ENCODE data around the gene ZNF580. TPM values are rescaled to one million over a fixed set of nuclear protein-coding genes. Genes with fewer than 3 reads are reported as not detected.

Gene ZNF580
- total RNA-seq, 4 donors from 2014 or later, result 15.0 to 27.9 (median 22.3) TPM

DNA sequence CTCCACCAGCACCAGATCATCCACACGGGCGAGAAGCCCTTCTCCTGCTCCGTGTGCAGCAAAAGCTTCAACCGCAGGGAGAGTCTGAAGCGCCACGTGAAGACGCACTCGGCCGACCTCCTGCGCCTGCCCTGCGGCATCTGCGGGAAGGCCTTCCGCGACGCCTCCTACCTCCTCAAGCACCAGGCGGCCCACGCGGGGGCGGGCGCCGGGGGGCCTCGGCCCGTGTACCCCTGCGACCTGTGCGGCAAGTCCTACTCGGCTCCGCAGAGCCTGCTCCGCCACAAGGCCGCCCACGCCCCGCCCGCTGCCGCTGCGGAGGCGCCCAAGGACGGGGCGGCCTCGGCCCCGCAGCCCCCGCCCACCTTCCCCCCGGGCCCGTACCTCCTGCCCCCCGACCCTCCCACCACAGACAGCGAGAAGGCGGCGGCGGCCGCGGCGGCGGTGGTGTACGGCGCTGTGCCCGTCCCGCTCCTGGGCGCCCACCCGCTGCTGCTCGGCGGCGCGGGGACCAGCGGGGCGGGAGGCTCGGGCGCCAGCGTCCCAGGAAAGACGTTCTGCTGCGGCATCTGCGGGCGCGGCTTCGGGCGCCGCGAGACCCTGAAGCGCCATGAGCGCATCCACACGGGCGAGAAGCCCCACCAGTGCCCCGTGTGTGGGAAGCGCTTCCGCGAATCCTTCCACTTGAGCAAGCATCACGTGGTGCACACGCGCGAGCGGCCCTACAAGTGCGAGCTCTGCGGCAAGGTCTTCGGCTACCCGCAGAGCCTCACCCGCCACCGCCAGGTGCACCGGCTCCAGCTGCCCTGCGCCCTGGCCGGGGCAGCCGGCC is 25.9 kb upstream of the ZNF580 start:
- no peak for DNase-seq (ENCODE audit: low spot score in 2 of 2)
- Histone ChIP-seq H3K27ac (no peak overlapping the region), H3K36me3 (peaks cover 55% of the 10 kb centered on the region), H3K9me3 (no peaks in the 10 kb centered on the region), H3K4me3 (no peak overlapping the region), H3K27me3 (no peaks in the 10 kb centered on the region), H3K4me1 (peaks cover 15% of the 10 kb centered on the region)
- TF ChIP-seq, protein P1, sequence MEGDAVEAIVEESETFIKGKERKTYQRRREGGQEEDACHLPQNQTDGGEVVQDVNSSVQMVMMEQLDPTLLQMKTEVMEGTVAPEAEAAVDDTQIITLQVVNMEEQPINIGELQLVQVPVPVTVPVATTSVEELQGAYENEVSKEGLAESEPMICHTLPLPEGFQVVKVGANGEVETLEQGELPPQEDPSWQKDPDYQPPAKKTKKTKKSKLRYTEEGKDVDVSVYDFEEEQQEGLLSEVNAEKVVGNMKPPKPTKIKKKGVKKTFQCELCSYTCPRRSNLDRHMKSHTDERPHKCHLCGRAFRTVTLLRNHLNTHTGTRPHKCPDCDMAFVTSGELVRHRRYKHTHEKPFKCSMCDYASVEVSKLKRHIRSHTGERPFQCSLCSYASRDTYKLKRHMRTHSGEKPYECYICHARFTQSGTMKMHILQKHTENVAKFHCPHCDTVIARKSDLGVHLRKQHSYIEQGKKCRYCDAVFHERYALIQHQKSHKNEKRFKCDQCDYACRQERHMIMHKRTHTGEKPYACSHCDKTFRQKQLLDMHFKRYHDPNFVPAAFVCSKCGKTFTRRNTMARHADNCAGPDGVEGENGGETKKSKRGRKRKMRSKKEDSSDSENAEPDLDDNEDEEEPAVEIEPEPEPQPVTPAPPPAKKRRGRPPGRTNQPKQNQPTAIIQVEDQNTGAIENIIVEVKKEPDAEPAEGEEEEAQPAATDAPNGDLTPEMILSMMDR (IDR thresholded peaks at IDR 0.05), result no peak
- TF ChIP-seq POLR2A (IDR thresholded peaks at IDR 0.05) (no peak), EP300 (IDR thresholded peaks at IDR 0.05) (no peak), POLR2AphosphoS5 (IDR thresholded peaks at IDR 0.05) (no peak)
- 96% methylated on average over 71 of the region's 98 CpGs for WGBS

DNA sequence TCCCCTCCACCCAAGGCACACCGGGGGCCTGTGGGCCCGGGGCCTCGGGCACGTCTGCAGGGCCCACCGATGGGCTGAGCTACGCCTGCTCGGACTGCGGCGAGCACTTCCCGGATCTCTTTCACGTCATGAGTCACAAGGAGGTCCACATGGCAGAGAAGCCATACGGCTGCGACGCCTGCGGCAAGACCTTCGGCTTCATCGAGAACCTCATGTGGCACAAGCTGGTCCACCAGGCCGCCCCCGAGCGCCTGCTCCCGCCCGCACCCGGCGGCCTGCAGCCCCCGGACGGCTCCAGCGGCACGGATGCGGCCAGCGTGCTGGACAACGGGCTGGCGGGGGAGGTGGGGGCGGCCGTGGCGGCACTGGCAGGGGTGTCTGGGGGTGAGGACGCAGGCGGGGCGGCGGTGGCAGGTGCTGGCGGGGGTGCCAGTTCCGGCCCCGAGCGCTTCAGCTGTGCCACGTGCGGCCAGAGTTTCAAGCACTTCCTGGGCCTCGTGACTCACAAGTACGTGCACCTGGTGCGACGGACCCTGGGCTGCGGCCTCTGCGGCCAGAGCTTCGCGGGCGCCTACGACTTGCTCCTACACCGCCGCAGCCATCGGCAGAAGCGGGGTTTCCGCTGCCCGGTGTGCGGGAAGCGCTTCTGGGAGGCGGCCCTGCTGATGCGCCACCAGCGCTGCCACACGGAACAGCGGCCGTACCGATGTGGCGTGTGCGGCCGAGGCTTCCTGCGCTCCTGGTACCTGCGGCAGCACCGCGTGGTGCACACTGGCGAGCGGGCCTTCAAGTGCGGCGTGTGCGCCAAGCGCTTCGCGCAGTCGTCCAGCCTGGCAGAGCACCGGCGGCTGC is 25.0 kb upstream of the ZNF580 start:
- WGBS, result 97% methylated on average over 83 of the region's 88 CpGs
- Histone ChIP-seq H3K36me3 (peaks cover 47% of the 10 kb centered on the region), H3K27me3 (no peaks in the 10 kb centered on the region), H3K9me3 (no peaks in the 10 kb centered on the region), H3K4me1 (peaks cover 15% of the 10 kb centered on the region), H3K27ac (no peak overlapping the region), H3K4me3 (no peak overlapping the region)
- no peak for TF ChIP-seq POLR2AphosphoS5 (IDR thresholded peaks at IDR 0.05)
- no peak for TF ChIP-seq POLR2A (IDR thresholded peaks at IDR 0.05)
- TF ChIP-seq, protein P1 (IDR thresholded peaks at IDR 0.05), result no peak
- TF ChIP-seq EP300 (IDR thresholded peaks at IDR 0.05), result no peak
- no peak for DNase-seq (ENCODE audit: low spot score in 2 of 2)

DNA sequence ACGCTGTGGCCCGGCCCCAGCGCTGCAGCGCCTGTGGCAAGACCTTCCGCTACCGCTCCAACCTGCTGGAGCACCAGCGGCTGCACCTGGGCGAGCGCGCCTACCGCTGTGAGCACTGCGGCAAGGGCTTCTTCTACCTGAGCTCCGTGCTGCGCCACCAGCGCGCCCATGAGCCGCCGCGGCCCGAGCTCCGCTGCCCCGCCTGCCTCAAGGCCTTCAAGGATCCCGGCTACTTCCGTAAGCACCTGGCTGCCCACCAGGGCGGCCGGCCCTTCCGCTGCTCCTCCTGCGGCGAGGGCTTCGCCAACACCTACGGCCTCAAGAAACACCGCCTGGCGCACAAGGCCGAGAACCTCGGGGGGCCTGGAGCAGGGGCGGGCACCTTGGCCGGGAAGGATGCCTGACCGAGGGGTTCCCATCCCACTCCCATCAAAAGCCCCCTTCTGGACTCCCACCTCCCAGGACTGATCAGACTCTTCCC is 24.4 kb upstream of the ZNF580 start:
- H3K36me3 ChIP-seq, result peaks cover 48% of the 10 kb centered on the region
- H3K9me3 ChIP-seq, result no peaks in the 10 kb centered on the region
- no peak for DNase-seq (ENCODE audit: low spot score in 2 of 2)
- no peaks in the 10 kb centered on the region for H3K27me3 ChIP-seq
- H3K4me1 ChIP-seq, result peaks cover 8% of the 10 kb centered on the region
- H3K4me3 ChIP-seq, result no peak overlapping the region
- TF ChIP-seq POLR2A (IDR thresholded peaks at IDR 0.05), result no peak
- TF ChIP-seq, protein P1 (IDR thresholded peaks at IDR 0.05), result no peak
- no peak for TF ChIP-seq EP300 (IDR thresholded peaks at IDR 0.05)
- TF ChIP-seq POLR2AphosphoS5 (IDR thresholded peaks at IDR 0.05), result no peak
- WGBS, result 94% methylated on average over 22 of the region's 38 CpGs
- no peak overlapping the region for H3K27ac ChIP-seq

DNA sequence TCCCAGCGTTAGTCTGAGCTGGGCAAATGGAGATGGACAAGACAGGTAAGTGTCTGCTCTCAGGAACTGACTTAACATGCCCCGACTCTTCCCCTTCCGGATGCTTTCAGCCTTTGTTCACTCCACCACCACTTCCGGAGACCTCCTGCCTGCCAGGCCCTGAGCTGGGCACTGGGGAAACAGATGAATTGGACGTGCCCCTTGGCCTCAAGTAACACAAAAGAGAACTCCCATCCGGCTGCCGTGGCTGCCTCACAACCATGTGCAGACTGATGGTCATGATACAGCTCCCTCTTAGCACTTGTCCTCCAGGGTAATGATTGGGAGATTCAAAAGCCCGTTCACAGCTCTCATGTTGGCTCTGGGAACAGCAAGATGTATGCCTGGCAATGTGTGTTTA is 23.4 kb upstream of the ZNF580 start:
- TF ChIP-seq POLR2A (IDR thresholded peaks at IDR 0.05) (no peak), EP300 (IDR thresholded peaks at IDR 0.05) (no peak), POLR2AphosphoS5 (IDR thresholded peaks at IDR 0.05) (no peak)
- TF ChIP-seq, protein P1 (IDR thresholded peaks at IDR 0.05), result no peak
- peaks cover 2% of the 10 kb centered on the region for H3K4me1 ChIP-seq
- no peak for DNase-seq (ENCODE audit: low spot score in 2 of 2)
- no peak overlapping the region for H3K27ac ChIP-seq
- H3K9me3 ChIP-seq, result no peaks in the 10 kb centered on the region
- no peak overlapping the region for H3K4me3 ChIP-seq
- peaks cover 58% of the 10 kb centered on the region for H3K36me3 ChIP-seq
- WGBS, result 93% methylated on average over 8 of the region's 8 CpGs
- H3K27me3 ChIP-seq, result no peaks in the 10 kb centered on the region

DNA sequence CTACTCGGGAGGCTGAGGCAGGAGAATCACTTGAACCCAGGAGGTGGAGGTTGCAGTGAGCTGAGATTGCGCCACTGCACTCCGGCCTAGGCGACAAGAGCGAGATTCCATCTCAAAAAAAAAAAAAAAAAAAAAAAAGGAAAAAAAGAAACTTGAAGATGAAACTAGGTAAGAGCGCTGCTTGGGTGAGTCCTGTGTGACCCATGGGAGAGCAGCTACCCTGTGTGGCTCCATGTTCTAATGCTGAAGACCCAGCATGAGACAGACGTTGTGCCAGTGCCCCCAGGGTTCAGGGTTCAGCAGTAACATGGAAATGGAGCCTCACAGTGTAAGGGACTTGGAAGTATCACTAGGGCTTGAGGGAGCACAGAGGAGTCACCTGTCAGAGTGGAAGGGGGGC is 22.4 kb upstream of the ZNF580 start:
- no peak overlapping the region for H3K27ac ChIP-seq
- DNase-seq (ENCODE audit: low spot score in 2 of 2), result no peak
- no peak for TF ChIP-seq POLR2A (IDR thresholded peaks at IDR 0.05)
- TF ChIP-seq EP300 (IDR thresholded peaks at IDR 0.05), result no peak
- TF ChIP-seq, protein P1 (IDR thresholded peaks at IDR 0.05), result no peak
- no peak for TF ChIP-seq POLR2AphosphoS5 (IDR thresholded peaks at IDR 0.05)
- H3K27me3 ChIP-seq, result no peaks in the 10 kb centered on the region
- H3K4me1 ChIP-seq, result peaks cover 2% of the 10 kb centered on the region
- peaks cover 59% of the 10 kb centered on the region for H3K36me3 ChIP-seq
- H3K9me3 ChIP-seq, result no peaks in the 10 kb centered on the region
- H3K4me3 ChIP-seq, result no peak overlapping the region
- WGBS, result 85% methylated on average over 7 of the region's 7 CpGs
